Liver (tissue), 3 donors: ENCODE data around the gene TWIST2.

Experiments
- EGR1 ChIP-seq, 2 donors: IDR thresholded peaks; 2 replicates each; pipeline ENCODE4 v1.6.1; 2016 to 2018; ENCODE audit warnings: antibody characterized with exemption in 2 of 2, low read depth in 2 of 2
- FOXA1 ChIP-seq: IDR thresholded peaks from 2 replicates; pipeline ENCODE4 v1.6.1; 2016; ENCODE audit warnings: antibody characterized with exemption
- HNF4A ChIP-seq, 2 donors: conservative IDR thresholded peaks; 2 replicates each; pipeline ENCODE4 v1.6.1; 2016; ENCODE audit warnings: antibody characterized with exemption in 2 of 2, mild to moderate bottlenecking in 2 of 2
- NR2F2 ChIP-seq: IDR thresholded peaks from 2 replicates; pipeline ENCODE4 v1.6.1; 2016; ENCODE audit warnings: antibody characterized with exemption
- RAD21 ChIP-seq, 2 donors: IDR thresholded peaks; 2 replicates each; pipeline ENCODE4 v1.6.1; 2016; ENCODE audit warnings: antibody characterized with exemption in 2 of 2, mild to moderate bottlenecking in 2 of 2
- RXRA ChIP-seq, 2 donors: IDR thresholded peaks; 2 replicates each; pipeline ENCODE4 v1.6.1; 2017 to 2018; ENCODE audit warnings: antibody characterized with exemption in 2 of 2, mild to moderate bottlenecking in 1 of 2
- SP1 ChIP-seq: IDR thresholded peaks from 2 replicates; pipeline ENCODE4 v1.6.1; 2018; ENCODE audit warnings: antibody characterized with exemption, mild to moderate bottlenecking
- TAF1 ChIP-seq: conservative IDR thresholded peaks from 2 replicates; pipeline ENCODE4 v1.6.1; 2016; ENCODE audit warnings: antibody characterized with exemption, mild to moderate bottlenecking
- YY1 ChIP-seq: IDR thresholded peaks from 2 replicates; pipeline ENCODE4 v1.6.1; 2016; ENCODE audit warnings: antibody characterized with exemption, mild to moderate bottlenecking
- TF ChIP-seq, protein P1 (sequence below): fragments of 150-350 bp; IDR thresholded peaks from 2 replicates; pipeline ENCODE4 v1.5.1; 2017; ENCODE audit warnings: improper control_type of control experiment, low read depth, low read length; ENCODE audit not compliant: missing input control
- TF ChIP-seq, protein P2 (sequence below): IDR thresholded peaks from 2 replicates; pipeline ENCODE4 v1.6.1; 2016; ENCODE audit warnings: antibody characterized with exemption, mild to moderate bottlenecking
- TF ChIP-seq, protein P3 (sequence below): IDR thresholded peaks from 2 replicates; pipeline ENCODE4 v1.6.1; 2016; ENCODE audit warnings: antibody characterized with exemption
- TF ChIP-seq, protein P4 (sequence below): IDR thresholded peaks from 2 replicates; pipeline ENCODE4 v1.6.1; 2016; ENCODE audit warnings: antibody characterized with exemption
- donor health status: healthy.
- donor health status: healthy.

DNA sequence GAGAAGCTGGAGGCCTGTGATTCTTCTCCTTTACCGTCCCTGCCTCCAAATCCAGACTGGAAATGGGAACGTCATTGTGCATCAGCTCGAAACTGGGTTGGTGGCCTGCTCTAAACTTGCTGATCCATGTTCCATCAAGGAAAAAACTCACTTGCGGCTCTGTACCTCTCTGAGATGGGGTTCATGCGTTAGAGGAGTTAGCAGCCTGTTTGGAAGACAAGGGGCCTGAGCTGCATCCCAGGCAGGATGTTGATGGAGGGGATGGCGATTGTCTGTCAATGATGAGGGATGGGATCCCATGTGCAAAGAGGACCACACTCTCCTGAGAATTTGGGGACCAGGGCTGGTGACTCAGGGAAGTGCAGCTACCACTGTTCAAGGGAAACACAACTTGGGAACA is 26.0 kb downstream of the TWIST2 start:
- TF ChIP-seq, protein P1, sequence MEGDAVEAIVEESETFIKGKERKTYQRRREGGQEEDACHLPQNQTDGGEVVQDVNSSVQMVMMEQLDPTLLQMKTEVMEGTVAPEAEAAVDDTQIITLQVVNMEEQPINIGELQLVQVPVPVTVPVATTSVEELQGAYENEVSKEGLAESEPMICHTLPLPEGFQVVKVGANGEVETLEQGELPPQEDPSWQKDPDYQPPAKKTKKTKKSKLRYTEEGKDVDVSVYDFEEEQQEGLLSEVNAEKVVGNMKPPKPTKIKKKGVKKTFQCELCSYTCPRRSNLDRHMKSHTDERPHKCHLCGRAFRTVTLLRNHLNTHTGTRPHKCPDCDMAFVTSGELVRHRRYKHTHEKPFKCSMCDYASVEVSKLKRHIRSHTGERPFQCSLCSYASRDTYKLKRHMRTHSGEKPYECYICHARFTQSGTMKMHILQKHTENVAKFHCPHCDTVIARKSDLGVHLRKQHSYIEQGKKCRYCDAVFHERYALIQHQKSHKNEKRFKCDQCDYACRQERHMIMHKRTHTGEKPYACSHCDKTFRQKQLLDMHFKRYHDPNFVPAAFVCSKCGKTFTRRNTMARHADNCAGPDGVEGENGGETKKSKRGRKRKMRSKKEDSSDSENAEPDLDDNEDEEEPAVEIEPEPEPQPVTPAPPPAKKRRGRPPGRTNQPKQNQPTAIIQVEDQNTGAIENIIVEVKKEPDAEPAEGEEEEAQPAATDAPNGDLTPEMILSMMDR, result no peak
- TF ChIP-seq FOXA1 (no peak), SP1 (no peak), NR2F2 (no peak), RXRA (IDR thresholded peaks at IDR 0.05) (no peak), EGR1 (IDR thresholded peaks at IDR 0.05; ENCODE audit: low read depth in 2 of 2) (no peak), HNF4A (conservative IDR thresholded peaks at IDR 0.05) (no peak), TAF1 (no peak), RAD21 (IDR thresholded peaks at IDR 0.05) (no peak), YY1 (no peak)
- TF ChIP-seq, protein P2, sequence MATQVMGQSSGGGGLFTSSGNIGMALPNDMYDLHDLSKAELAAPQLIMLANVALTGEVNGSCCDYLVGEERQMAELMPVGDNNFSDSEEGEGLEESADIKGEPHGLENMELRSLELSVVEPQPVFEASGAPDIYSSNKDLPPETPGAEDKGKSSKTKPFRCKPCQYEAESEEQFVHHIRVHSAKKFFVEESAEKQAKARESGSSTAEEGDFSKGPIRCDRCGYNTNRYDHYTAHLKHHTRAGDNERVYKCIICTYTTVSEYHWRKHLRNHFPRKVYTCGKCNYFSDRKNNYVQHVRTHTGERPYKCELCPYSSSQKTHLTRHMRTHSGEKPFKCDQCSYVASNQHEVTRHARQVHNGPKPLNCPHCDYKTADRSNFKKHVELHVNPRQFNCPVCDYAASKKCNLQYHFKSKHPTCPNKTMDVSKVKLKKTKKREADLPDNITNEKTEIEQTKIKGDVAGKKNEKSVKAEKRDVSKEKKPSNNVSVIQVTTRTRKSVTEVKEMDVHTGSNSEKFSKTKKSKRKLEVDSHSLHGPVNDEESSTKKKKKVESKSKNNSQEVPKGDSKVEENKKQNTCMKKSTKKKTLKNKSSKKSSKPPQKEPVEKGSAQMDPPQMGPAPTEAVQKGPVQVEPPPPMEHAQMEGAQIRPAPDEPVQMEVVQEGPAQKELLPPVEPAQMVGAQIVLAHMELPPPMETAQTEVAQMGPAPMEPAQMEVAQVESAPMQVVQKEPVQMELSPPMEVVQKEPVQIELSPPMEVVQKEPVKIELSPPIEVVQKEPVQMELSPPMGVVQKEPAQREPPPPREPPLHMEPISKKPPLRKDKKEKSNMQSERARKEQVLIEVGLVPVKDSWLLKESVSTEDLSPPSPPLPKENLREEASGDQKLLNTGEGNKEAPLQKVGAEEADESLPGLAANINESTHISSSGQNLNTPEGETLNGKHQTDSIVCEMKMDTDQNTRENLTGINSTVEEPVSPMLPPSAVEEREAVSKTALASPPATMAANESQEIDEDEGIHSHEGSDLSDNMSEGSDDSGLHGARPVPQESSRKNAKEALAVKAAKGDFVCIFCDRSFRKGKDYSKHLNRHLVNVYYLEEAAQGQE, result no peak
- TF ChIP-seq, protein P3, sequence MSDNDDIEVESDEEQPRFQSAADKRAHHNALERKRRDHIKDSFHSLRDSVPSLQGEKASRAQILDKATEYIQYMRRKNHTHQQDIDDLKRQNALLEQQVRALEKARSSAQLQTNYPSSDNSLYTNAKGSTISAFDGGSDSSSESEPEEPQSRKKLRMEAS, result no peak
- TF ChIP-seq, protein P4, sequence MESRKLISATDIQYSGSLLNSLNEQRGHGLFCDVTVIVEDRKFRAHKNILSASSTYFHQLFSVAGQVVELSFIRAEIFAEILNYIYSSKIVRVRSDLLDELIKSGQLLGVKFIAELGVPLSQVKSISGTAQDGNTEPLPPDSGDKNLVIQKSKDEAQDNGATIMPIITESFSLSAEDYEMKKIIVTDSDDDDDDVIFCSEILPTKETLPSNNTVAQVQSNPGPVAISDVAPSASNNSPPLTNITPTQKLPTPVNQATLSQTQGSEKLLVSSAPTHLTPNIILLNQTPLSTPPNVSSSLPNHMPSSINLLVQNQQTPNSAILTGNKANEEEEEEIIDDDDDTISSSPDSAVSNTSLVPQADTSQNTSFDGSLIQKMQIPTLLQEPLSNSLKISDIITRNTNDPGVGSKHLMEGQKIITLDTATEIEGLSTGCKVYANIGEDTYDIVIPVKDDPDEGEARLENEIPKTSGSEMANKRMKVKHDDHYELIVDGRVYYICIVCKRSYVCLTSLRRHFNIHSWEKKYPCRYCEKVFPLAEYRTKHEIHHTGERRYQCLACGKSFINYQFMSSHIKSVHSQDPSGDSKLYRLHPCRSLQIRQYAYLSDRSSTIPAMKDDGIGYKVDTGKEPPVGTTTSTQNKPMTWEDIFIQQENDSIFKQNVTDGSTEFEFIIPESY, result no peak
